PC-9 (cell line): Measurements from ENCODE around the gene PTTG1IP.

Source experiments
- EZH2 ChIP-seq: fragments of 200-600 bp; sonication (generic); IDR thresholded peaks from 2 replicates; pipeline ENCODE4 v1.8.0; 2017; ENCODE audit warnings: antibody characterized with exemption, low read depth
- TF ChIP-seq, protein P1 (sequence below): fragments of 200-600 bp; sonication (generic); conservative IDR thresholded peaks from 2 replicates; pipeline ENCODE4 v1.6.1; 2017; ENCODE audit warnings: mixed run types, antibody characterized with exemption, mild to moderate bottlenecking, moderate library complexity

DNA sequence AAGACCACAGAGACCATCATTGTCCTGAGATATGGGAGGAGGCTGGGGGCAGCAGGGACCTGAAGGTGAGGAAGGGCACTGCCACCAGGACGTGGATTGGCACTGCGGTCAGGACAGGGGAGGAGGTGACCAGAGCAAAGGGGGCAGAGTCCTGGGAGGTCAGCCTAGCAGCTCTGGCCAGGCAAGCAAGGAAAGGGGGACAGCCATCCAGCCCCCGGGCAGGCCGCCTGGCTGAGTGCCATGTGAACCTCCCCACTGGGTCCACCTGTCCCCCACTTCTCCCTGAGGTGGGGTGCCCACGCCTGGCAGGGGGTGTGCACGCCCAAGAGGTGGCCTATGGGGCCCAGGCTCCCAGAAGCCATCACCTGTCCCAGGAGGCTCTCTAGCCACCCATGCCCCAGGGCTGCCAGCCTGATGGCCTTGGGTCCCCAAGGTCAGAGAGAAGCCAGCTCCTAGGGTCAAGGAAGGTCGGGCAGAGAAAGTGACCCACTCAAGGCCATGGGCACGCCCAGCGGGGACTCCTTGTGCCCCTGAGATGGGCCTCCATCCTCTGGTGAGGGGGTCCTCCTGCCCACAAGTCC lies 17.6 kb upstream of the PTTG1IP start:
- TF ChIP-seq, protein P1, sequence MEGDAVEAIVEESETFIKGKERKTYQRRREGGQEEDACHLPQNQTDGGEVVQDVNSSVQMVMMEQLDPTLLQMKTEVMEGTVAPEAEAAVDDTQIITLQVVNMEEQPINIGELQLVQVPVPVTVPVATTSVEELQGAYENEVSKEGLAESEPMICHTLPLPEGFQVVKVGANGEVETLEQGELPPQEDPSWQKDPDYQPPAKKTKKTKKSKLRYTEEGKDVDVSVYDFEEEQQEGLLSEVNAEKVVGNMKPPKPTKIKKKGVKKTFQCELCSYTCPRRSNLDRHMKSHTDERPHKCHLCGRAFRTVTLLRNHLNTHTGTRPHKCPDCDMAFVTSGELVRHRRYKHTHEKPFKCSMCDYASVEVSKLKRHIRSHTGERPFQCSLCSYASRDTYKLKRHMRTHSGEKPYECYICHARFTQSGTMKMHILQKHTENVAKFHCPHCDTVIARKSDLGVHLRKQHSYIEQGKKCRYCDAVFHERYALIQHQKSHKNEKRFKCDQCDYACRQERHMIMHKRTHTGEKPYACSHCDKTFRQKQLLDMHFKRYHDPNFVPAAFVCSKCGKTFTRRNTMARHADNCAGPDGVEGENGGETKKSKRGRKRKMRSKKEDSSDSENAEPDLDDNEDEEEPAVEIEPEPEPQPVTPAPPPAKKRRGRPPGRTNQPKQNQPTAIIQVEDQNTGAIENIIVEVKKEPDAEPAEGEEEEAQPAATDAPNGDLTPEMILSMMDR, result no peak
- TF ChIP-seq EZH2, result no peak
